Measurements from ENCODE around the gene NFATC2.

Gene NFATC2

DNA sequence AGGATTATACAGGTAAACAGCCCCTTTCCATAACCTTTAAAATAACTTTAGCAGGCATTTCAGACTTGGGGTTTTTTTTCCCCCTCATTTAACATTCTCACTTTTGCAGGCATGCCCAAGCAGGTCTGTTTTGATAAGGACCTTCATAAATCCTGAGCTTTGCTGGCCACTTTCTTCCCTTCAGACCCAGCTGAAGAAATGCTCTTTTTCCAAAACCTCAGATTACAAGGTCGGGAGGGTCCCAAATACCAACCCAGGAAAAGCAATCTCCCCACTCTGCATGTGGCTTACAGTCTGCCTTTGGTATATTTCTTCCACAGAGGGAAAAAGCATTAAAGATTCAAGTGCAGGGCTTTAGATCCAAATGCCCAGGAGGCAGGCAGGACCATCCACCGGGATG is 6.8 kb downstream of the NFATC2 start:
- Histone ChIP-seq H3K27ac (replicated peaks) (peak overlapping the region; percentile 46), H3K27me3 (ENCODE audit: insufficient read depth, poor library complexity, severe bottlenecking) (no peaks in the 10 kb centered on the region), H3K4me3 (replicated peaks; ENCODE audit: insufficient read depth, low read length) (no peak overlapping the region)
- DNase-seq (ENCODE audit: low read depth in 1 of 2, low spot score in 1 of 2): no peak
- no peak for TF ChIP-seq POLR2AphosphoS5 (IDR thresholded peaks at IDR 0.05; ENCODE audit: low read depth)

DNA sequence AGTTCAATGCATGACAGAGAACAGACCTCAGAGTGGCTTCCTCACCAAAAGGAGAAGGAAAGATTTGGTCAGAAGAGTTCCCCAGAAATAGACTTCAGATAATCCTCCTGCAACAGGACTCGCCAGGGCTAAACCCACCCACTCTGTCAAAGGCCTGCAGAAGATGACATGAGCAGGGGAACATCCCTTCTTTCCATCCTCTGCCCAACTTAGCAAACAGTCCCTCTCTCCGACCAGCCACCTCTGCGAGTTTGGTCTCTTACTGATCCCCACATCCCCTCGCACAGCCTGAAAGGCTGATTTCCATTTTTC is 7.5 kb downstream of the NFATC2 start:
- Histone ChIP-seq H3K4me3 (replicated peaks; ENCODE audit: insufficient read depth, low read length) (no peak overlapping the region), H3K27ac (replicated peaks) (peak overlapping the region; percentile 46), H3K27me3 (ENCODE audit: insufficient read depth, poor library complexity, severe bottlenecking) (no peaks in the 10 kb centered on the region)
- peak in 1 of 2 experiments; percentile 73 for DNase-seq (ENCODE audit: low read depth in 1 of 2, low spot score in 1 of 2)
- no peak for TF ChIP-seq GABPA (IDR thresholded peaks at IDR 0.05; ENCODE audit: low read depth)
- no peak for TF ChIP-seq POLR2AphosphoS5 (IDR thresholded peaks at IDR 0.05; ENCODE audit: low read depth)
- TF ChIP-seq SPI1 (IDR thresholded peaks at IDR 0.05; ENCODE audit: borderline replicate concordance, low read depth): peak; percentile 55; the same call in 1 of the 2 replicates

DNA sequence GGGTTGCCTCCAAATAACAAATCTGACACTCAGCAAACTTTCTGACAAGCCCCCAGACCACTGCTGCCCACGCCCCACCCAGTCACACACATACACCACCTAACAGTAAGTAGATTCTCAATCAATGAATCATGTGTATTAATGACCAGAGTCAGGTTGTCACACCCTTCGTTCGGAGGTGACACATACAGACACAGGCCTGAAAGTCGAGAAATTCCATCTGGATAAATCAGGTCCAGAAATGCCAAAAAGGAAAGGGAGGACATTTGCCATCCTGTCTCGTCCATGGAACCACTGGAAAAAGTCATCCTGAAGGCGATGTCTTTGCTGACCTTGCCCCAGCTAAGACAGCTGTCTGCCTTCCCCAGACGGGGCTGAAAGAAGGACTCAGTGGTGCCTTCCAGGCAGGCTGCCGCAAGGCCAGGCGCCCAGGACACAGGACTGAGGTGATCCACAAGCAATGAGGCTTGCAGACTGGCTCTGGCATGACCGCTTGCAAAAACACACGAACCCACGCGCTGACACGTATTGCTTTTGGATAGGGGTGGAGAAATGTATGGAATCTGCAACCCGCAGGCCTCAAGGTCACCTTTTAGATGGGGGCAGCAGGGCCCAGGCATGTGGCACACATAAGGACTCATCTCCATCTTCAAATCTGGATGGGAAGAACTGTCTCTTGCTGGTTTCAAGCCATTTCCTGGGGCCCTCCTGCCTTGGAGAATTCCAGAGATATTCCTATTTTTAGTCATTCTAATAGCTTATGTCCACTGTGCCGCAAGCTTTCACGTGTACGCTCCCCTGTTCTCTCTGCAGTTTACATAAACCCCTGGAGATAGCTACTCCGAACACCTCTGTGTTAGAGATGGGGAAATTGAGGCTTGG is 9.0 kb downstream of the NFATC2 start:
- TF ChIP-seq GABPA (IDR thresholded peaks at IDR 0.05; ENCODE audit: low read depth): no peak
- TF ChIP-seq, protein P1, sequence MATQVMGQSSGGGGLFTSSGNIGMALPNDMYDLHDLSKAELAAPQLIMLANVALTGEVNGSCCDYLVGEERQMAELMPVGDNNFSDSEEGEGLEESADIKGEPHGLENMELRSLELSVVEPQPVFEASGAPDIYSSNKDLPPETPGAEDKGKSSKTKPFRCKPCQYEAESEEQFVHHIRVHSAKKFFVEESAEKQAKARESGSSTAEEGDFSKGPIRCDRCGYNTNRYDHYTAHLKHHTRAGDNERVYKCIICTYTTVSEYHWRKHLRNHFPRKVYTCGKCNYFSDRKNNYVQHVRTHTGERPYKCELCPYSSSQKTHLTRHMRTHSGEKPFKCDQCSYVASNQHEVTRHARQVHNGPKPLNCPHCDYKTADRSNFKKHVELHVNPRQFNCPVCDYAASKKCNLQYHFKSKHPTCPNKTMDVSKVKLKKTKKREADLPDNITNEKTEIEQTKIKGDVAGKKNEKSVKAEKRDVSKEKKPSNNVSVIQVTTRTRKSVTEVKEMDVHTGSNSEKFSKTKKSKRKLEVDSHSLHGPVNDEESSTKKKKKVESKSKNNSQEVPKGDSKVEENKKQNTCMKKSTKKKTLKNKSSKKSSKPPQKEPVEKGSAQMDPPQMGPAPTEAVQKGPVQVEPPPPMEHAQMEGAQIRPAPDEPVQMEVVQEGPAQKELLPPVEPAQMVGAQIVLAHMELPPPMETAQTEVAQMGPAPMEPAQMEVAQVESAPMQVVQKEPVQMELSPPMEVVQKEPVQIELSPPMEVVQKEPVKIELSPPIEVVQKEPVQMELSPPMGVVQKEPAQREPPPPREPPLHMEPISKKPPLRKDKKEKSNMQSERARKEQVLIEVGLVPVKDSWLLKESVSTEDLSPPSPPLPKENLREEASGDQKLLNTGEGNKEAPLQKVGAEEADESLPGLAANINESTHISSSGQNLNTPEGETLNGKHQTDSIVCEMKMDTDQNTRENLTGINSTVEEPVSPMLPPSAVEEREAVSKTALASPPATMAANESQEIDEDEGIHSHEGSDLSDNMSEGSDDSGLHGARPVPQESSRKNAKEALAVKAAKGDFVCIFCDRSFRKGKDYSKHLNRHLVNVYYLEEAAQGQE (IDR thresholded peaks at IDR 0.05; ENCODE audit: insufficient replicate concordance, low read depth): no peak
- TF ChIP-seq, protein P2, sequence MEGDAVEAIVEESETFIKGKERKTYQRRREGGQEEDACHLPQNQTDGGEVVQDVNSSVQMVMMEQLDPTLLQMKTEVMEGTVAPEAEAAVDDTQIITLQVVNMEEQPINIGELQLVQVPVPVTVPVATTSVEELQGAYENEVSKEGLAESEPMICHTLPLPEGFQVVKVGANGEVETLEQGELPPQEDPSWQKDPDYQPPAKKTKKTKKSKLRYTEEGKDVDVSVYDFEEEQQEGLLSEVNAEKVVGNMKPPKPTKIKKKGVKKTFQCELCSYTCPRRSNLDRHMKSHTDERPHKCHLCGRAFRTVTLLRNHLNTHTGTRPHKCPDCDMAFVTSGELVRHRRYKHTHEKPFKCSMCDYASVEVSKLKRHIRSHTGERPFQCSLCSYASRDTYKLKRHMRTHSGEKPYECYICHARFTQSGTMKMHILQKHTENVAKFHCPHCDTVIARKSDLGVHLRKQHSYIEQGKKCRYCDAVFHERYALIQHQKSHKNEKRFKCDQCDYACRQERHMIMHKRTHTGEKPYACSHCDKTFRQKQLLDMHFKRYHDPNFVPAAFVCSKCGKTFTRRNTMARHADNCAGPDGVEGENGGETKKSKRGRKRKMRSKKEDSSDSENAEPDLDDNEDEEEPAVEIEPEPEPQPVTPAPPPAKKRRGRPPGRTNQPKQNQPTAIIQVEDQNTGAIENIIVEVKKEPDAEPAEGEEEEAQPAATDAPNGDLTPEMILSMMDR (IDR thresholded peaks at IDR 0.05; ENCODE audit: insufficient read depth, low read length): no peak
- no peak for TF ChIP-seq SPI1 (IDR thresholded peaks at IDR 0.05; ENCODE audit: borderline replicate concordance, low read depth)
- no peak for TF ChIP-seq POLR2AphosphoS5 (IDR thresholded peaks at IDR 0.05; ENCODE audit: low read depth)
- DNase-seq (ENCODE audit: low read depth in 1 of 2, low spot score in 1 of 2): no peak
- Histone ChIP-seq H3K27ac (replicated peaks) (no peak overlapping the region), H3K27me3 (ENCODE audit: insufficient read depth, poor library complexity, severe bottlenecking) (no peaks in the 10 kb centered on the region), H3K4me3 (replicated peaks; ENCODE audit: insufficient read depth, low read length) (no peak overlapping the region)

DNA sequence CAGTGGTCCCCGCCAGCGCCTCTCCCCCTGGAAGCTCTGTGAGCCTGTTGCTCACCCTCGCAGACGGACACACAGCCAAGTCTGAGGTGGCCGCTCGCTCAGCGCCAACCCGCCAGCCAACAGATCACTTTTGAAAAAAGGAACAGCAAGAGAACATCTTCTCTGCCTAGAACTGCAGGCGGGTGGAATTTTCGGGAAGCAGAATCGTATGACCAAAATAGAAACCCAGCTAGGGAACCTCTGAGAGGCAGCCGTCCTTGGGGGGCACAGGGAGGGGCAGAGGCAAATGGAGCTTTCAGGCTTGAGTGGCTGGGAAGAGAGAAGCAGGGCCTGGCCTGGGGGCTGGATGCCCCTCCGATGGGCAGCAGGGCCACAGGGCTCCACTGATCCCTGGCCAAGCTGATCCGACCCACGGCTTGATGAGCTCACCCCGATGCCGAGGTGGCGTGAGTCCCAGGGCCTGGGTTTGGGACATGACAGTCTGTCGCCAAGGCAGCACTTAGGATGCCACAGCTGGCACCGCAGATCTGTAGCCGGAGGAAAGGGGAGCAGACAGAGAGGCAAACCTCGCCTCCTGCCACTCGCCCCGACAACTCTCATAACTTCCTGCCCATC is 9.8 kb downstream of the NFATC2 start:
- DNase-seq (ENCODE audit: low read depth in 1 of 2, low spot score in 1 of 2): no peak
- Histone ChIP-seq H3K27me3 (ENCODE audit: insufficient read depth, poor library complexity, severe bottlenecking) (no peaks in the 10 kb centered on the region), H3K27ac (replicated peaks) (no peak overlapping the region), H3K4me3 (replicated peaks; ENCODE audit: insufficient read depth, low read length) (no peak overlapping the region)
- TF ChIP-seq, protein P2 (IDR thresholded peaks at IDR 0.05; ENCODE audit: insufficient read depth, low read length): no peak
- TF ChIP-seq GABPA (IDR thresholded peaks at IDR 0.05; ENCODE audit: low read depth): no peak
- TF ChIP-seq, protein P1 (IDR thresholded peaks at IDR 0.05; ENCODE audit: insufficient replicate concordance, low read depth): no peak
- no peak for TF ChIP-seq SPI1 (IDR thresholded peaks at IDR 0.05; ENCODE audit: borderline replicate concordance, low read depth)
- no peak for TF ChIP-seq POLR2AphosphoS5 (IDR thresholded peaks at IDR 0.05; ENCODE audit: low read depth)

Data from HL-60 (cell line).